Keratinocyte (primary cell): ENCODE results near the gene CD81. TPM values are rescaled to one million over a fixed set of nuclear protein-coding genes. Genes with fewer than 3 reads are reported as not detected.

Experiments used
- DNase-seq: peaks from one replicate; pipeline ENCODE4 v3.0.0-alpha.2; 2011; ENCODE audit warnings: low read depth, missing footprints, low spot score
- FAIRE-seq: peaks from 2 replicates; lab custom pipeline; 2011; peaks lifted over from hg19 to GRCh38; lab: Jason Lieb, UNC
- H2AFZ ChIP-seq: 2 replicates; pipeline ENCODE4 v1.6.0; 2012; ENCODE audit warnings: low read length, control low read depth, inconsistent platforms; ENCODE audit not compliant: control insufficient read depth
- H3K27ac ChIP-seq: 2 replicates; pipeline ENCODE4 v1.5.1; 2011; ENCODE audit warnings: low read length; ENCODE audit not compliant: control insufficient read depth, insufficient read depth
- H3K27me3 ChIP-seq: 3 replicates; pipeline ENCODE4 v1.6.0; 2011; ENCODE audit warnings: low read length; ENCODE audit not compliant: control insufficient read depth, insufficient read depth; ENCODE audit errors: extremely low read depth
- H3K36me3 ChIP-seq, 2 experiments: 2 replicates in 1 of 2; 3 replicates in 1 of 2; pipeline ENCODE4 v1.5.1; 2011; ENCODE audit warnings: low read length in 2 of 2, mild to moderate bottlenecking in 1 of 2; ENCODE audit not compliant: control insufficient read depth in 2 of 2, insufficient read depth in 2 of 2; ENCODE audit errors: extremely low read depth in 1 of 2
- H3K4me1 ChIP-seq: 3 replicates; pipeline ENCODE4 v1.5.1; 2011; ENCODE audit warnings: low read length; ENCODE audit not compliant: control insufficient read depth, insufficient read depth; ENCODE audit errors: extremely low read depth
- H3K4me2 ChIP-seq: 3 replicates; pipeline ENCODE4 v1.6.0; 2011; ENCODE audit warnings: low read depth, low read length; ENCODE audit not compliant: control insufficient read depth, insufficient read depth; ENCODE audit errors: extremely low read depth
- H3K4me3 ChIP-seq, 3 experiments: fragments of 200-600 bp in 1 of 3; sonication (generic) in 1 of 3; 2 replicates in 2 of 3; 3 replicates in 1 of 3; pipeline ENCODE4 v1.5.1; 2011 to 2016; ENCODE audit warnings: low read length in 3 of 3, mild to moderate bottlenecking in 3 of 3, control low read depth in 2 of 3, inconsistent platforms in 1 of 3, low read depth in 1 of 3, mixed read lengths in 1 of 3, mixed run types in 1 of 3, moderate library complexity in 1 of 3; ENCODE audit not compliant: control insufficient read depth in 2 of 3, insufficient read depth in 2 of 3; ENCODE audit errors: extremely low read depth in 1 of 3
- H3K79me2 ChIP-seq: 2 replicates; pipeline ENCODE4 v1.6.0; 2012; ENCODE audit warnings: low read length; ENCODE audit not compliant: control insufficient read depth, insufficient read depth
- H3K9ac ChIP-seq: 3 replicates; pipeline ENCODE4 v1.6.0; 2011; ENCODE audit warnings: low read length; ENCODE audit not compliant: control insufficient read depth, insufficient read depth; ENCODE audit errors: extremely low read depth
- H3K9me1 ChIP-seq: 3 replicates; pipeline ENCODE4 v1.6.0; 2011; ENCODE audit warnings: low read length; ENCODE audit not compliant: control insufficient read depth, insufficient read depth; ENCODE audit errors: extremely low read depth
- H3K9me3 ChIP-seq: 2 replicates; pipeline ENCODE4 v1.5.1; 2012; ENCODE audit warnings: low read depth, low read length; ENCODE audit not compliant: control insufficient read depth
- H4K20me1 ChIP-seq: 3 replicates; pipeline ENCODE4 v1.6.0; 2011; ENCODE audit warnings: low read length; ENCODE audit not compliant: control insufficient read depth, insufficient read depth; ENCODE audit errors: extremely low read depth
- CTCF ChIP-seq, 3 experiments: IDR thresholded peaks in 1 of 3; conservative IDR thresholded peaks in 1 of 3; optimal IDR thresholded peaks in 1 of 3; 2 replicates in 2 of 3; 3 replicates in 1 of 3; pipeline versions ENCODE3 to v1.5.1; 2011; ENCODE audit warnings: low read length in 3 of 3, mild to moderate bottlenecking in 3 of 3, moderate library complexity in 2 of 3, control low read depth in 1 of 3, inconsistent platforms in 1 of 3; ENCODE audit not compliant: insufficient read depth in 2 of 3; ENCODE audit errors: extremely low read depth in 1 of 3
- EZH2 ChIP-seq: IDR thresholded peaks from one replicate; pipeline ENCODE4 v1.6.1; 2012; ENCODE audit warnings: inconsistent platforms, mild to moderate bottlenecking, low read length, moderate library complexity
- dilution Hi-C: fragments of 300-500 bp; cut with MboI; formaldehyde crosslinking; loops from one replicate; pipeline ENCODE4 v1.7.0; 2020; ENCODE audit warnings: low sequenced_read_pairs; ENCODE audit not compliant: extremely low pct_ligation_motif_present
- polyA plus RNA-seq, 5 experiments: library from polyadenylated mRNA; depleted of rRNA in 3 of 5; stranded (reverse) in 3 of 5; stranded (forward) in 1 of 5; unstranded in 1 of 5; fragments of >200 nt; gene quantifications; 1 replicate in 1 of 5; 2 replicates in 3 of 5; 3 replicates in 1 of 5; pipeline versions ENCODE4 v1.2.1 to v1.2.3, GENCODE V29; 2011 to 2012; ENCODE audit warnings: missing spikeins in 2 of 5, low read depth in 1 of 5, low replicate concordance in 1 of 5

Gene CD81
- polyA plus RNA-seq, 1 donor (not counting 4 experiments of a cell fraction or from before 2014, with no cell fraction given) = 194 TPM

DNA sequence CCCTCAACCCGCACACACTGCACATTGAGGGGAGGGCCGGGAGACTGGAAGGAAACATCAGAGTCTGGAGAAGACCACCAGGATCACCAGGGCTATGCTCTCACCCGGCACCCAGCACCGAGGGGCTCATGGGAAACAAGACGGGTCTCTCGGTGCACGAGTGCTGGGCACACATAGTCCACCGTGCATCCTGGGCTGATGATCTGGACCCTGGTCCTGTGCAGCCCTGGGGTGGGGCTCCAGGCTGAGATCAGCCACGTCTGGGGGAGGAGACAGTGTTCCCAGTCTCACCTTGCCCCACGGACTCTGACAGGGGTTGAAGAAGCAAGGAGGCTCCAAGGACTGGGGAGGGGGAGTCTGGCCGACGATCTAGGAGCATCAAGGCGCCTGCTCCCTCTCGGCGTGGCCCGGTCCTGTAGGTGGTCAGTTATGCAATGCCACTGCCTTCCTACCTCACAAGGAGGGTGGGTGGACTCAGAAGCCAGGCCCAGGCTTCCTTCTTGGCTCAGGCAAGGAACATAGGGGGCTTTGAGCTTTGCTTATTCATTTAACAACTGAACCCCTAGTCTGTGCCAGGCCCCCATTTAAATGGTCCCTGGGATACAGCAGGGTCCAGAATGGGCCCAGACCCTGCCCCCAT, 11.4 kb upstream of the CD81 start:
- no peak for FAIRE-seq

GRCh38 chr11:2366276-2366675, 10.8 kb upstream of the CD81 start:
- H3K9me3 ChIP-seq = no peaks in the 10 kb centered on the region
- no peak for TF ChIP-seq CTCF (optimal IDR thresholded peaks at IDR 0.05 in 1 of 3, IDR thresholded peaks at IDR 0.05 in 1 of 3, conservative IDR thresholded peaks at IDR 0.05 in 1 of 3; ENCODE audit: extremely low read depth in 1 of 3, insufficient read depth in 2 of 3, low read length in 3 of 3)
- TF ChIP-seq EZH2 = no peak
- H3K27ac ChIP-seq = no peak overlapping the region
- DNase-seq = no peak
- no peak for FAIRE-seq
- no peaks in the 10 kb centered on the region for H3K36me3 ChIP-seq
- no peak overlapping the region for H2AFZ ChIP-seq
- H3K9ac ChIP-seq = no peak overlapping the region
- H3K4me3 ChIP-seq = no peak overlapping the region
- H4K20me1 ChIP-seq = no peaks in the 10 kb centered on the region
- no peaks in the 10 kb centered on the region for H3K27me3 ChIP-seq
- H3K79me2 ChIP-seq = no peaks in the 10 kb centered on the region
- dilution Hi-C loops = no loop called here
- no peak overlapping the region for H3K4me2 ChIP-seq
- H3K9me1 ChIP-seq = no peaks in the 10 kb centered on the region
- no peaks in the 10 kb centered on the region for H3K4me1 ChIP-seq

More for the DNA sequence above, 11.4 kb upstream of the CD81 start:
- Histone ChIP-seq H4K20me1 (no peaks in the 10 kb centered on the region), H3K27ac (no peak overlapping the region), H3K36me3 (no peaks in the 10 kb centered on the region), H3K27me3 (no peaks in the 10 kb centered on the region), H3K9me1 (no peaks in the 10 kb centered on the region), H3K4me1 (no peaks in the 10 kb centered on the region), H3K79me2 (no peaks in the 10 kb centered on the region), H3K9me3 (no peaks in the 10 kb centered on the region), H2AFZ (no peak overlapping the region), H3K9ac (no peak overlapping the region), H3K4me2 (no peak overlapping the region), H3K4me3 (no peak overlapping the region)
- dilution Hi-C loops = no loop called here
- no peak for TF ChIP-seq EZH2
- TF ChIP-seq CTCF (optimal IDR thresholded peaks at IDR 0.05 in 1 of 3, IDR thresholded peaks at IDR 0.05 in 1 of 3, conservative IDR thresholded peaks at IDR 0.05 in 1 of 3; ENCODE audit: extremely low read depth in 1 of 3, insufficient read depth in 2 of 3, low read length in 3 of 3) = no peak
- DNase-seq = no peak
